ENCODE data around the gene UFC1.

Gene UFC1

GRCh38 chr1:161128591-161129420 is 25.0 kb upstream of the UFC1 start:
- TF ChIP-seq, protein P1, sequence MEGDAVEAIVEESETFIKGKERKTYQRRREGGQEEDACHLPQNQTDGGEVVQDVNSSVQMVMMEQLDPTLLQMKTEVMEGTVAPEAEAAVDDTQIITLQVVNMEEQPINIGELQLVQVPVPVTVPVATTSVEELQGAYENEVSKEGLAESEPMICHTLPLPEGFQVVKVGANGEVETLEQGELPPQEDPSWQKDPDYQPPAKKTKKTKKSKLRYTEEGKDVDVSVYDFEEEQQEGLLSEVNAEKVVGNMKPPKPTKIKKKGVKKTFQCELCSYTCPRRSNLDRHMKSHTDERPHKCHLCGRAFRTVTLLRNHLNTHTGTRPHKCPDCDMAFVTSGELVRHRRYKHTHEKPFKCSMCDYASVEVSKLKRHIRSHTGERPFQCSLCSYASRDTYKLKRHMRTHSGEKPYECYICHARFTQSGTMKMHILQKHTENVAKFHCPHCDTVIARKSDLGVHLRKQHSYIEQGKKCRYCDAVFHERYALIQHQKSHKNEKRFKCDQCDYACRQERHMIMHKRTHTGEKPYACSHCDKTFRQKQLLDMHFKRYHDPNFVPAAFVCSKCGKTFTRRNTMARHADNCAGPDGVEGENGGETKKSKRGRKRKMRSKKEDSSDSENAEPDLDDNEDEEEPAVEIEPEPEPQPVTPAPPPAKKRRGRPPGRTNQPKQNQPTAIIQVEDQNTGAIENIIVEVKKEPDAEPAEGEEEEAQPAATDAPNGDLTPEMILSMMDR (IDR thresholded peaks at IDR 0.05; ENCODE audit: insufficient read depth, missing control alignments) = no peak
- FAIRE-seq (no peak), DNase-seq (ENCODE audit: insufficient read length, low spot score) (no peak)

DNA sequence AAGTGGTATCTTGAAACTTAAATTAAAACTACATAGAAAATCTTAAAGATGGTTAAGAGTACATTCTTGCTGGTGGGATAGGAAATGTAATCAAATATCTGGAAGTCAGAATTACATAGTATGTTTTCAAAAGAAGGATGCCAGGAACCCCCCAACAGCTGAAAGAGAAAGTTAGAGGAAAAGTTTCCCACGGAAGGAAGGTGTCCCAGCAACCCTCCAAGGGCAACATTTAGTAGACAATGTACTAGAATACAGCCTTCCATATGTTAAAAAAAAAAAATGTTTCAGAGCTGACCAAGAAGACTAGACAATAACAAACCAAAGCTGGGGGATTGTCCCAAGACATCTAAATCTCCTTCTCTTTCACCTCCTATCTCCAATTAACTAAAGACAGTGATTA is 23.5 kb upstream of the UFC1 start:
- FAIRE-seq (no peak), DNase-seq (ENCODE audit: insufficient read length, low spot score) (no peak)
- TF ChIP-seq, protein P1 (IDR thresholded peaks at IDR 0.05; ENCODE audit: insufficient read depth, missing control alignments) = no peak

- DNase-seq (ENCODE audit: insufficient read length, low spot score) = no peak
- TF ChIP-seq, protein P1 (IDR thresholded peaks at IDR 0.05; ENCODE audit: insufficient read depth, missing control alignments) = no peak
- no peak for FAIRE-seq
Measured at GRCh38 chr1:161131523-161132409, 22.0 kb upstream of the UFC1 start.

- FAIRE-seq (peak; percentile 70), DNase-seq (ENCODE audit: insufficient read length, low spot score) (peak; percentile 83)
- TF ChIP-seq, protein P1 (IDR thresholded peaks at IDR 0.05; ENCODE audit: insufficient read depth, missing control alignments) = peak; percentile 25
Measured at GRCh38 chr1:161132410-161133219, 21.2 kb upstream of the UFC1 start, which contains the start of gene DEDD. Gene DEDD (minus strand): TSS chr1:161132667. CDS start chr1:161124462, 8,205 bp downstream.

DNA sequence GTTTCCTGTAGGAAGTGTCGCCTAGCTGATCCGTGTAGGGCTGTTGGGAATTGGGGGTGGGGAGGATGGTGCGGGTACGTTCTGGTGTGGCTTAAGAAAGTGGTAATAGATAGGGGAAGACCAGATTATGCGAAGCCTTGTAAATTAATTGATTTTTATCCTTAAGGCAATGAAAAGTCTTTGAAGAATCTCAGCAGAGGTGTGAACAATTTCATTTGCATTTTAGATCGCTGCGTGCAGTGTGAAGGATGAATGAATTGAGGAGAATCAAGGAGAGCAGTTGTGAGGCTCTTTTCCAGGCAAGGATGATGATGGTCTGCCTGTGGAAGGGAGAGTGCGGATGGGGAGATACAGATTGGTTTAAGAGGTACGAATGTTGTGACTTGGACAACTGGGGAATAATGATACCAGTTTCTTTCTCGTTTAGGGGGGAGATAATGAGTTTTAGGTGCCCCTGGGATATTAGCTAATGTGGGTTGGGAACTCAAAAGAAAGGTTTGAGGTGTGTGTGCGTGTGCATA is 20.5 kb upstream of the UFC1 start:
- FAIRE-seq = no peak
- no peak for DNase-seq (ENCODE audit: insufficient read length, low spot score)

DNA sequence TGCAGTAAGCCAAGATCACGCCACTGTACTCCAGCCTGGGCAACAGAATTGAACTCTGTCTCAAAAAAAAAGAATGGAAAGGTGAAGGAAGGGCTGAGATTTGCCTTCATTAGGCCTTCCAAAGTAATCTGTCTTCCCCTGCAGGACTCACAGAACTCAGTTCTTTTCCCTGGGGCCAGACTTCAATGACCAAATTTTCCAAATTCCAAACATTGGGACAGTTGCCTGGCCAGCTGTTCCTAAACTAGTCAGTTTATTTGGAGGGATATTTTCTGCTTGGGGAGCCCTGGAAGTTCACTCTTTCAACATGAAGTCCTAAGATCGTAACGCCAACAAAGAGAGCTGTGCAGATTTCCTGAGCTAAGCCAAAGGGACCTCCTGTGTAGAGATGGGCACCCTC is 15.9 kb upstream of the UFC1 start:
- TF ChIP-seq, protein P1 (IDR thresholded peaks at IDR 0.05; ENCODE audit: insufficient read depth, missing control alignments) = no peak
- FAIRE-seq (no peak), DNase-seq (ENCODE audit: insufficient read length, low spot score) (no peak)

More for the DNA sequence above, 20.5 kb upstream of the UFC1 start:
- TF ChIP-seq, protein P1 (IDR thresholded peaks at IDR 0.05; ENCODE audit: insufficient read depth, missing control alignments) = no peak
